Glomerular visceral epithelial cell (primary cell): Measurements from ENCODE around the gene FAM237B.
"Not testable (repeated sequence)": the region's sequence is repeated elsewhere in the genome, so short reads cannot be mapped to it uniquely, and the experiment has no call there.

Source experiments
- DNase-seq: peaks from one replicate; pipeline ENCODE4 v3.0.0-alpha.2; 2016; ENCODE audit errors: extremely low spot score

Gene FAM237B

DNA sequence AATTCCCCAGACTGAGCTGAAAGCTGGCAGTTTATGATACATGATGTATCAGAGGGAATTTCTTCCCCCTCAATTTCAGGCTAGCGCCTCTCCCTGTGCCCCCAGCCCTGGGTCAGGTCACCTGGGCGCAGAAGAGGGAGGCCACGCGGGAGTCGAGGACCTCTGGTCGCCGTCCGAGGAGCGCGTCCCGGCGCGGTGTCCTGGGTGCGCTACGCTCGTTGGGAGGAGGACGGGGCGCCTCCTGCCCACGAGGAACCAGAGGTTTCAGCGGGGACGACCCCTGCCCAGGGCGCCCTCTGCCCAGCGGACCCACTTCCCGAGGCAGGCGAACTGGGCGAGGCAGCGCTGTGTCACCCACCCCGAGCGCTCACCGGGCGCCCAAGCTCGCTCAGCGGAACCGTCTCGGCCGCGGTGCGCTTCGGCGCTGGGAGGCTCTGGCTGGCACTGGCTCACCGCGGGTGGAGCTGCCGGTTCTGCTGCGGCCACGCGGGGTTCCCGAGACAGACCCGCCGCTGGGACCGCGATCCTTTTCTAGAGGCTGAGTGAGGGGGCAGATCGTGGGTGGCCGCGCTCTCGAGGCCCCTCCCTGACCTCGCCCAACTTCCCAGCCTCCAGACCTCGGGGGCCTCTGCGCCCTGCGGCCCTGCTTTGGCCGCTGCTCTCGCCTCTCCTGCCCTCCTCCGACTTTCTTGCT is at the start of gene FAM237B:
FAM237B (minus strand) TSS at position 504 of the 694 bp plus-strand sequence. CDS start 1,556 bp downstream, outside the sequence.
- peak; percentile 21 for DNase-seq

DNA sequence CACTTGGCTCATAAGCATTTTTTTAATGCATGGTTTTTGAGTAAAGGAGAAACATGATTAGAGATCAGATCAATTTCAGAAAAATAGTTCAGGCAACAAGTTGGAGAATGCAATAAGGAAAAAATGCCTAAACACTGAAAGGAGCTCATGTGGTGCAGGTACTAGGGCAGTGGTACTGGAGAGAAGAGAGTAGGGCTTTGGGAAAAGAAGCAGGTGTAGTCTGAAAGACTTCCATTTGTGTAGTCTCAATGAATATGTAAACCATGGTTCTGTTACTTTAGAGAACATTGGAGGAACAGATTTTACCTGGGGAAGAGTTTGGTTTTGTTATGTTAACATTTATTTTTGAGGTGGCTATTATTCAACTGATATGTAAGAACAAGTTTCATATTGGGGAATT is 30.9 kb upstream of the FAM237B start:
- DNase-seq, result no peak

DNA sequence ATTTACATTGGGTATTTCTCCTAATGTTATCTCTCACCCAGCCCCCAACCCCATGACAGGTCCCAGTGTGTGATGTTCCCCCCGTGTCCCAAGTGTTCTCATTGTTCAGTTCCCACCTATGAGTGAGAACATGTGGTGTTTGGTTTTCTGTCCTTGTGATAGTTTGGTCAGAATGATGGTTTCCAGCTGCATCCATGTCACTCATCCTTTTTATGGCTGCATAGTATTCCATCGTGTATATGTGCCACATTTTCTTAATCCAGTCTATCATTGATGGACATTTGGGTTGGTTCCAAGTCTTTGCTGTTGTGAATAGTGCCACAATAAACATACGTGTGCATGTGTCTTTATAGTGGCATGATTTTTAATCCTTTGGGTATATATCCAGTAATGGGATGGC is 28.9 kb upstream of the FAM237B start:
- not testable (repeated sequence) for DNase-seq

DNA sequence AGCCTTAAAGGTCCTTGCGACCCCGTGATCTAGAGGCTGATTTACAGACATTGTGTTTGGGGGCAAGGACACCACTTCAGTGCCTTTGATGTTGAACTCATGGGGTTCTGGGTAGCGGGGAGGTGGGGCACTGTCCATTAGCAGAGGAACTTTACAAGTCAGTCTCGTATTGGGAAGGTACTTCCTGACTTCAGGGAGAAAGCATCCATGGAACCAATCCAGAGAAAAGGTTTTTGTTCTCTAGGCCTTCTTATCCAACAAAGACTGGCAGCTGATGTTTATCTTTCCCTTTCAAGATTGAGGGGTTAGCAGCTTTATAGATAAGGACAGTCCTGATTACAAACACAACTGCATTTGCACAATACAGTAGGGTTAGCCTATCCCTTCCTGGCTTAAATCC is 28.2 kb upstream of the FAM237B start:
- DNase-seq, result no peak

DNA sequence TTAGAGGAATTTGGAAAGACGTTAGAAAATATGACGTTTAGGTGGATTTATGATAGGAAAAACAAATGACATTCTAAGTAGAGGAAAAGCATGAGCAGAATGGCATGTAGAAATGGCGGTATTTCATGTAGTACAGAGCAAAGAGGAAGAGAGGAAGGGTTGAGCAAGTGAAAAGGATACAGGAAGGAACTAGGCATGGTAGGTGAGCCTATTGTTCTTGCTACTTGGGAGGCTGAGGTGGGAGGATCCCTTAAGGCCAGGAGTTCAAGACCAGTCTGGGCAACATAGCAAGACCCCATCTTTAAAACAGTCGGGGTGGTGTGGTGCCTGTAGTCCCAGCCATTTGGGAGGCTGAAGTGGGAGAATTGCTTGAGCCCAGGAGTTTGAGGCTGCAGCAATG is 26.7 kb upstream of the FAM237B start:
- DNase-seq, result no peak

DNA sequence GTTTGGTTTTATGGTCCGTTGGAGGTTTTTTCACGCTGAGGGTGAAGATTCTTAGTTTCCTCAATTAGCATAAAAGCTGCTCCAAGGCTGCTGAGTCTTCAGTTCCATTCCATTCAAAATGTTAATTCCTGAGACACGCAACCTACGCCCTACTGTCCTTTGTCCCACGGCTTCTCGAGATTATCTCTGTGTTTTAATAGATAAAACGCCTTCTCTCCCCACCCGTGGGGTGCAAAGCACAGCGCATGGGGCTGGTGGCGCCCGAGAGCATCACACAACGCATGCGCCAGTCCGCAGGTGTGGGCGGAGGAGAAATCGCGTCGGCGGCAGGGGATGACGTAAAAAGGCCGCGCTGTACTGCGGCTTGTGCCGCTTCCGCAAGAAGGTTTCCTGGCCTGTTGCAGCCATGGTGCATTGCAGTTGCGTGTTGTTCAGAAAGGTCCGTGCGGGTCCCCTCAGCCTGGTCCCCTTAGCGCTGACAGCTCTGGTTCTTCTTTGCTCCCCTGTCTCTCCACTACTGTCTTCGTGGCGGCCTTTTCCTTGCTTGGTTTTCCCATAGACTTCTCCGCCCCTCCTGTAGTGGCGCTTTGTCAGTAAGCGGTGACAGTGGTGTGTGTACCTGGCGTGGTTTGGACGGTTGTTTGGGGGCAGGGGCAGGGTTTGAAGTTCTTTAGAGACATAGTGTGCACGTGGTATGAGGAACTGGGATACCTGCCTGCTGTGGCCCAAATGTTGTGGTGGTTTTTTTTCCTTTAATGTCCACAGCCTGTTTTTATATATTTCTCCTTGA is 25.4 kb upstream of the FAM237B start, which contains the start of gene GTPBP10:
GTPBP10 (plus strand) TSS at position 381 of the 790 bp plus-strand sequence; CDS start at position 407, 26 bp downstream.
- DNase-seq, result peak; percentile 93

DNA sequence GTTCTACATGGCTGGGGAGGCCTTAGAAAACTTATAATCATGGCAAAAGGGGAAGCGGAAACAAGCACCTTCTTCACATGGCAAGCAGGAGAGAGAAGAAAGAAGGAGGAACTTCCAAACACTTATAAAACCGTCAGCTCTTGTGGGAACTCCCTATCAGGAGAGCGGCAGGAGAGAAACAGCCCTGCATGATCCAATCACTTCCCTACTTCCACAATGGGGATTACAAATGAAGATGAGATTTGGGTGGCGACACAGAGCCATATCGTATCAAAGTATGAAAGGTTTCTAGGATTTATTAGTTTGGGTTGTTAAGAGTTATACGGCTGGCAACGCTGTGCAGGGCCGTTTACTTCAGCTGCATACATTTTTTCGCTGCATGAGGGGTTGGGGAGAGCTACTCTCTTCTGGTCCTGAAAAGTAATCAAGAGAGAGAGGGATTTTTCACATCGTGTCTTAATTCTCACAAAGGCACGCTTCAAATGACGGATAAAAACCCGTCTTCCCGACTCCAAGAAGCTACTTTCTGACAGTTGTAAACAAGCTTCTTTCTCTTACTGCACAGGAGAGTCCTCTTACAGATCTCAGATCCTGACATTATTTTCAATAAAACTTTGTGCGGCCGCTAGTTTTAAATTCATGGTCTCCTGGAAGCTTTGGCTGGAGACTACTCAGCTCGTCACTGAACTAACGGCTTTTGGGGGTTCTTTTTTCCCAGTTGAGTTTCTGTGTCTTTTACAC is 24.7 kb upstream of the FAM237B start:
- DNase-seq, result peak; percentile 7

DNA sequence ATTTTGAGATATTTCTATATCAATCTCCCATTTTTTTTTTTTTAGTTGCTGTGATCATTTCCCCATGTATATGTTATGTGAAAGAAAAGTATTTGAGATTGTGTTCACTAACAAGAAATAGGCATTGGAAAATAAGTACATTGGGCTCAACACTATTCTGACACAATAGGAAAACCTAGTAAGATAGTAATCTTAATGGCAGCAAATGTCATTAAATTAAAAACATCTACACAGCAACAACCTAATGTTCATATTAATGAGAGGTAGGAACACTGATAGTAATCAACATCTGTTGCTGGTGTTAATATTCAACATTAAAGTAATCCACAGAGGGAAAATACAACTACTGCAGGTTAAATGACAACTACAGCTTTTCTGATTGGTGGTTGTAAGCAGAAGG is 23.9 kb upstream of the FAM237B start:
- DNase-seq, result no peak

DNA sequence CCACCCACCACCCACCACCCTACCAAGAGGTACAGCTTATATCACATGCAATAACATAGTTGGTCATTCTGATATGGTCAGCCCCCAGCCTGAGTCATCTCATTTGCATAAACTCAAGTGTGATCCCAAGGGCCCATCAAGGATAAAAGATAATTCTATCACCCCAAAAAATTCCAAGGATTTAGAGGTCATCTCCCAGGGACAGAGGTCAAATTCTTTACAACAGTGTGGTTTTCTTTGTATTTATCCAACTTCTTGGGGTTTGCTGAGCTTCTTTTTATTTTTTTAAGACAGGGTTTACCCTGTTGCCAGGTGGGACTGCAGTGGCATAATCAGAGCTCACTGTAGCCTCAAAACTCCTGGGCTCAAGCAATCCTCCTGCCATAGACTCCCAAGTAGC is 16.0 kb upstream of the FAM237B start:
- DNase-seq, result peak; percentile 53

DNA sequence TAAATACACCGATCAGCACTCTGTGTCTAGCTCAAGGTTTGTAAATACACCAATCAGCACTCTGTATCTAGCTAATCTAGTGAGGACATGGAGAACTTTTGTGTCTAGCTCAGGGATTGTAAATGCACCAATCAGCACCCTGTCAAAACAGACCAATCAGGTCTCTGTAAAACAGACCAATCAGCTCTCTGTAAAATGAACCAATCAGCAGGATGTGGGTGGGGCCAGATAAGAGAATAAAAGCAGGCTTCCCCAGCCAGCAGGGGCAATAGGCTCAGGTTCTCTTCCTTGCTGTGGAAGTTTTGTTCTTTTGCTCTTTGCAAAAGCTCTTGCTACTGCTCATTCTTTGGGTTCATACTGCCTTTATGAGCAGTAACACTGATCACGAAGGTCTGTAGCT is 13.8 kb upstream of the FAM237B start:
- DNase-seq, result not testable (repeated sequence)

DNA sequence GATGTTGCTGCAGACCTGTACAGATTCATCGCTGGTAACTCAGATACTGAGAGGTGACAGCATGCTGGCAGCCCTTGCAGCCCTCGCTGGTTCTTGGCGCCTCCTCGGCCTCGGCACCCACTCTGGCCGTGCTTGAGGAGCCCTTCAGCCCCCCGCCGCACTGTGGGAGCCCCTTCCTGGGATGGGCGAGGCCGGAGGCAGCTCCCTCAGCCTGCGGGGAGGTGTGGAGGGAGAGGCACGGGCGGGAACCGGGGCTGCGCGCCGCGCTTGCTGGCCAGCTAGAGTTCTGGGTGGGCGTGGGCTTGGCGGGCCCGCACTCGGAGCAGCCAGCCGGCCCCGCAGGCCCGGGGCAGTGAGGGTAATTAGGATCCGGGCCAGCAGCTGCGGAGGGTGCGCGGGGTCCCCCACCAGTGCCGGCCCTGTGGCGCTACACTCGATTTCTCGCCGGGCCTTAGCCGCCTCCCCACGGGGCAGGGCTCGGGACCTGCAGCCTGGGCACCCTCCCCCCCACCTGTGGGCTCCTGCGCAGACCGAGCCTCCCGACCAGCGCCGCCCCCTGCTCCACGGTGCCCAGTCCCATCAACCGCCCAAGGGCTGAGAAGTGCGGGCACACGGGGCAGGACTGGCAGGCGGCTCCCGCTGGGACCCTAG is 13.2 kb upstream of the FAM237B start:
- no peak for DNase-seq

DNA sequence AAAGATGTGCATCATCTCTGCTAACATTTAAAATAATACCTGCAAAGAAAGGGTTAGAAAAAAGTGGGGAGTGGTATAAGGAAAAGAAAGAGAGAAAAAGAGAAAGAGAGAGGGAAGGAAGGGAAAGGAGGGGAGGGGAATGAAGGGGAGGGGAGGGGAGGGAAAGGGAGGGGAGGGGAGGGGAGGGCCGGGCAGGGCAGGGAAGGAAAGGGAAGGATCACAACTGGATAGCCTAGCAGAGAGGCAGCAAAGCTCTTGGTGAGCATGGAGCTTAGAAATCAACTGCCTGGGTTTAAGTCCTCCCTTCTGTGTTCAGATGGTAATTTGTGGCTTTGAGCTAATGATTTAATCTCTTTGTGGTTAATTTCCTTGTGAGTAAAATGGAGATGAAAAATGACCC is 5.4 kb upstream of the FAM237B start:
- no peak for DNase-seq

DNA sequence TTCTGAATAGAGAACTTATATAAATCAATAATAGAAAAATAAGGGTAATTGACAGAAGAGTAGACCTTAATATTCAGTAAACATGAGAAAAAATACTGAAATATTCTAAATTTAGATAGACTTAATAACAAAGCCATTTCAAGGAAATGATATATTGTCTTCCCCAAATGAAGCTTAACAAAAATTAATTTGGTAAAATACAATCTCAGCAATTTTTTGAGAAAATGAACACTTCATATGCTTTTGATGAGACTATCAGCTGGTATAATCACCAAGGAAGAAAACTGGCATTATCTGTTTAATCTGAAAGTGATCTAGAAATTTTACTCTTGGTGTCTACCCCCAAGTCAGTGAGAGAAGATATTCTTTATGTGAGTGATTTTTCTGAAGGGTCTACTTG is 1.7 kb upstream of the FAM237B start:
- DNase-seq, result no peak

DNA sequence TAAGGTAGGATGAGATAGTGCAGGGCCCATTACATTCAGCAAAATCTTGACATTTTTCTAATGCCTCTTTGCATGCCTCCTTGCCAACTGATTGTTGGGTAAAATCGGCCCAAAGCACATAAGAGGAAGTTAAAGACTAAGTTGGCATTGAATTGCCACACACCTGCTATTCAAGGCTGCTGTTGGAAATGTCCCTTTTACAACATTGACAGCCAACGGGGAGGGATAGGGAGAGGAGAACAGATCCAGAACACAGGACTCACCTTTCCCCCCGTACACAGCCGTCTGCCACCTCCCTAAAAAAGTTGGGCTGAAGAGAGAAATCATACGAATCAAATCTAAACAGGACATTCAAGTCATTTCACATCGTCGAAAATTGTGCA is 695 bp downstream of the FAM237B start:
- no peak for DNase-seq

DNA sequence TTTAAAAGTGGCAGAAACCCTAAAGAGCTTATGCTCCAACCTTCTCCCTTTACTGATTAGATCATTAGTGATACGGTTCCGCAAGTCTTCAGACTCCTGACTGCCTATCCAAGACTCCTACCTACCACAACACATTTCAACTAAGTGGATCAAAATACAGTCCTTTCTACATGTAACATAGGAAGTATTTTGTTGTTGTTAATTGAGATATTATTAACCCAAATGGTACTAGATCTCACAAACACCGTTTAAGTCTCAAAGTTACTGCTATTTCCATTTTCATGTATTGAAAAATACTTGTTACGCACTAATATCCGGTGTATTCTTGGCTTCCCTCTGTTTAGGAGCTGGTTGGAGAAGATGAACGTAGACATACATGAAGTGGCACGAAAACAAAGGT is 1.1 kb downstream of the FAM237B start:
- DNase-seq, result no peak

DNA sequence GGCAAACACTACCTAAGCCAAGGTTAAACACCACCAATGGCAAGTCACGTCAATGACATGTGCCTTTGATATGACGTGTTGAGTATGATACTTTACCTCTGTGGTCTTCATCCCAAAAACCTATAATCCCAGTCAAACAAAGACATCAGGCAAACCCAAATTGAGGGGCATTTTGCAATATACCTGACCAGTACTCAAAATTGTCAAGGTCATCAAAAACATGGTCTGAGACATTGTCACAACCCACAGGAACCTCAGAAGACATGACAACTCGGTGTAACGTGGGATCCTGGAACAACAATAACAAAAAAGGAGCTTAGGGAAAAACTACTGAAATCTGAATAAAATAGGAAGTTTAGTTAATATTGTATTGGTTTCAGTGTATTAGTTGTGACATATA is 7.2 kb downstream of the FAM237B start:
- DNase-seq, result no peak

DNA sequence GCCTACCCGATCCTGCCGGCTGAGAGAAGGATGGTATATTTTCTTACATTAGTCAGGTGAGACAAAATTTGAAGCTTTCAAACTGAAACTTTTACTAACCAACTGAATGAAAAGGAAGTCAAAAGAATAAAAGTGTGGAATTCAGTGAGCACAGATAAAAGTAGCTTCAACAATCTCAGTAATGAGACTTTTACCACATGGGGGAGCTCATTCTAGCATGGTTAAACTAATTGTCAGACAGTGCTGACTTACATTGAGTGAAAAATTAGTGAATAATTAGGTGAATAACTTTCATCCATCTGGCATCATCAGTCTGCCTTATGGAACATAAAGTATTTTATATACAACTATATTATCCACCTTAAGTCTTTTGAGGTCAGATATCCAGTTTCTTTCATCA is 8.4 kb downstream of the FAM237B start:
- no peak for DNase-seq

DNA sequence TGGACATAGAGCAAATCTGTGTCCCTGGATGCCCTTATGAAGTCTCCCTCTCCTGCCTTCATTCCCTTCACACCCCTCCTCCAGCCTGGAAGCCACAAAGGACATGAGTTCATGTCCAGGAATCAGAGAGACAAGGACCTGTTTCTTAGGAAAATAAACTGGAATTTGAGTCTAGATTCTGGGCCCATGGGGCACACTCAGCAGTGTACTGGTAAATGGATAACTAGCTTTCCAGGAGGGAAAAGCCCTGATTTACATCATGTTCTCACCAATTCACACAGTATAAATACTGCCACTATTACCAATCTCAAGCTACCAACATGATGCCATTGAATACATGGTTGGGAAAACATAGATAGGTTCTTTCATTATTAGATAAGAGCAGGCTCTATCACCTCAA is 9.9 kb downstream of the FAM237B start:
- peak; percentile 31 for DNase-seq

DNA sequence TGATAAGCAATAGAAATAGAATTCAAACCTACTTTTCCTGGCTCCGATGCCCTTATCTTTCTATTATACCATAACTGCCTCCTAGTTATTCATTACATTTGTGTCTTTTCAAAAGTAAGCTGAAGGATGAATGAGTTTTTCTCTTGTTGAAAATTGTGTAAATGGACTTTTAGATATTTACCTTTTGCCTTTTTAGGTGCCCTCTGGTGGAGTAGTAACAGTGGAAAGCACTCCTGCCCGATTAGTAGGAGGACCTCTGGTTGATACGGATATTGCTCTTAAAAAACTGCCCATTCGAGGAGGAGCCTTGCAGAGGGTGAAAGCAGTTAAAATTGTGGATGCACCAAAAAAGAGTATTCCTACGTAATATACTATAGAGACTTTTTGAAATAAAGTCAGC is 11.2 kb downstream of the FAM237B start:
- no peak for DNase-seq

DNA sequence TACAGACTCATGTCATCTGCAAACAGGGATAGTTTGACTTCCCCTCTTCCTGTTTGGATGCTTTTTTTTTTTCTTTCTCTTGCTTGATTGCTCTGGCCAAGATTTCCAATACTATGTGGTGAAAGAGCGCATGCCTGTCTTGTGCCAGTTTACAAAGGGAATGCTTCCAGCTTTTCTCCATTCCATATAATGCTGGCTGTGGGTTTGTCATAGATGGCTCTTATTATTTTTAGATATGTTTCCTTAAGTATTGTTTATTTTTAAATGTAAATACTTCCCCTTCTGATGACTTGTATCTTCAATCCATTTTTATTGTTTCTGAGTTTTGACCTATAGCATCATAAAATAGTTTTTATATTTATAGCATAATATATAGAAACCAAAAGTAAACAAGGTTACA is 17.9 kb downstream of the FAM237B start:
- no peak for DNase-seq

DNA sequence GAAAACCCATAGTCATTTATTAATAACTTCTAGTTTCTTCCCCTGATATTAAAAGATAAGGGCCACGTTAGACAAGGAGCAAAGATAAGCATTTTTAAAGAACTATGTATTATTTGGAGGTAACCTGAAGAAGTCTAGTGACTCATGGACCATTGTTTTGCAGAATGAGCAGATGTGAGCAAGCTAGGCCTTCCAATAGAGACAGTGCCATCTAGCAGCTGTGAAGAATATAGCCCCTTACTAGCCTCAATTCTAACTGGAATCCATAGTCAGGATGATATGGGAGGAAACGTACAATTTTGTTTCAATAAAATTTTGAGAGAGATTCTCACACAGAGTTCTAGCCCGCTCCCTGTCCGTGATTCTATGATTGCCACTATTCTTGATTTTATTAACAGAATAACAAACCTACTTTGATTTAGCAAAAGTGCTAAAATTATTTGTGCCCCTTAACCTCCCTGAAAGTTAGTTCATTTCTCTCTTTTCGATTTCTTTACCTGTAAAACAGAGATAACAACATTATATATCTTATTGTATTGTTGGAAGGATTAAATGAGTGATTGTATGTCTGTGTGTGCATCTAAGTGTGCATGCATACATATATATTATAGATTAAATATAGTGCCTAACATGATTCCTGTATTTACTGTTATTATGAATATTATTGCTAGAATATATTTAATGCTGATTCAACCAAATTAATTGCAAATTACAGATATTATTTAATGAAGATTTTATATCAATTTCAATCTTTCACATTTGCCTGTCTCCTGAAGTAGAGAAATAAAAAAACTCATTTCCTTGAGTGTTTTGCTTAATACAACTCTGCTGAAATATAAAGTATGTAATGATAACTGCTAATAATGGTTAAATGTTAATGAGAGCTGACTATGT is 22.7 kb downstream of the FAM237B start:
- peak; percentile 46 for DNase-seq
